Stimulated activated naive CD8-positive, alpha-beta T cell treated with anti-CD3 and anti-CD28 coated beads, Interleukin-15, Interleukin-2, amounts not matched to agents 100 ng/mL and 50 ng/mL, for 24 hours (primary cell): ENCODE measurements around the gene KRTAP4-7.
A peak's percentile ranks its signal among the peaks of the same experiment; 100 is the strongest.
"Not testable (repeated sequence)": the region's sequence is repeated elsewhere in the genome, so short reads cannot be mapped to it uniquely, and the experiment has no call there.

Experiments used
- H3K27ac Mint-ChIP-seq: one replicate; pipeline ENCODE4 v1.8.0; 2021; ENCODE audit warnings: mild to moderate bottlenecking, mixed read lengths
- H3K27me3 Mint-ChIP-seq: one replicate; pipeline ENCODE4 v1.8.0; 2021; ENCODE audit warnings: mixed read lengths
- H3K36me3 Mint-ChIP-seq: one replicate; pipeline ENCODE4 v1.8.0; 2021; ENCODE audit warnings: low read depth, mixed read lengths
- H3K4me1 Mint-ChIP-seq: one replicate; pipeline ENCODE4 v1.8.0; 2021; ENCODE audit warnings: low read depth, mixed read lengths
- H3K4me3 Mint-ChIP-seq: one replicate; pipeline ENCODE4 v1.8.0; 2021; ENCODE audit warnings: mild to moderate bottlenecking, mixed read lengths
- H3K9me3 Mint-ChIP-seq: one replicate; pipeline ENCODE4 v1.8.0; 2021; ENCODE audit warnings: mixed read lengths

Gene KRTAP4-7

DNA sequence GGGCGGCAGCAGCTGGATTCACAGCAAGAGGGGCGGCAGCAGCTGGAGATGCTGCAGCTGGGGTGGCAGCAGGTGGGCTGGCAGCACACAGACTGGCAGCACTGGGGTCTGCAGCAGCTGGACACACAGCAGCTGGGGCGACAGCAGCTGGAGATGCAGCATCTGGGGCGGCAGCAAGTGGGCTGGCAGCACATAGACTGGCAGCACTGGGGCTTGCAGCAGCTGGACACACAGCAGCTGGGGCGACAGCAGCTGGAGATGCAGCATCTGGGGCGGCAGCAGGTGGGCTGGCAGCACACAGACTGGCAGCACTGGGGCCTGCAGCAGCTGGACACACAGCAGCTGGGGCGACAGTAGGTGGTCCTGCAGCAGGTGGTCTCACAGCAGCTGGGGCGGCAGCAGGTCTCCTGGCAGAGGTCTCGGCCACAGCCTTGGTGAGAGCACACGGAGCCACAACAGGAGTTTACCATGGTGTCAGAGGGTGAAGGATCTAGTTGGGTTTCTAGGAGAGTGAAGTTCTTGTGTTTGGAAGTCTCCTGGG is 34.0 kb downstream of the KRTAP4-7 start, which contains the start of gene KRTAP4-11:
KRTAP4-11 (minus strand) TSS at position 528 of the 541 bp plus-strand sequence; CDS start at position 470, 58 bp downstream.
- not testable (repeated sequence) for H3K4me3 Mint-ChIP-seq, H3K9me3 Mint-ChIP-seq, H3K27me3 Mint-ChIP-seq, H3K27ac Mint-ChIP-seq, H3K36me3 Mint-ChIP-seq
- H3K4me1 Mint-ChIP-seq, result peaks cover 32% of the 10 kb centered on the region

DNA sequence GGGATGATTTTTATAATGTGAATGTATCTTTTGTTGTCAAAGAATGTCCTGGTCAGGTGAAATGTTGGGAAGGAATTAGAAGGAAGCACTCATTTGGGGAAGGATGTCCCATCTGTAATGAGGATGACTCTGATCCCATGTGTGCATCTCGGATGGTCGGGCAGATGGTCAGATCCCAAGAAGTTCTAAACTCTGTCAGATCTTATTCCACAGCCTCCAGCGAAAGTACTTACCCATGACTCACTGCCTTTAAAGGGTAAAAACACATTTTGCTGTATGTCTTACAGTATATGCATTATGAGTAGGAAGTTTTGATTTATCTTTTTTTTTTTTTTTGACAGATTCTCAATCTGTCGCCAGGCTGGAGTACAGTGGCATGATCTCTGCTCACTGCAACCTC is 34.8 kb downstream of the KRTAP4-7 start:
- peaks cover 39% of the 10 kb centered on the region for H3K4me1 Mint-ChIP-seq
- no peak overlapping the region for H3K4me3 Mint-ChIP-seq
- no peak overlapping the region for H3K27ac Mint-ChIP-seq
- H3K9me3 Mint-ChIP-seq, result no peaks in the 10 kb centered on the region
- H3K27me3 Mint-ChIP-seq, result no peaks in the 10 kb centered on the region
- no peaks in the 10 kb centered on the region for H3K36me3 Mint-ChIP-seq

DNA sequence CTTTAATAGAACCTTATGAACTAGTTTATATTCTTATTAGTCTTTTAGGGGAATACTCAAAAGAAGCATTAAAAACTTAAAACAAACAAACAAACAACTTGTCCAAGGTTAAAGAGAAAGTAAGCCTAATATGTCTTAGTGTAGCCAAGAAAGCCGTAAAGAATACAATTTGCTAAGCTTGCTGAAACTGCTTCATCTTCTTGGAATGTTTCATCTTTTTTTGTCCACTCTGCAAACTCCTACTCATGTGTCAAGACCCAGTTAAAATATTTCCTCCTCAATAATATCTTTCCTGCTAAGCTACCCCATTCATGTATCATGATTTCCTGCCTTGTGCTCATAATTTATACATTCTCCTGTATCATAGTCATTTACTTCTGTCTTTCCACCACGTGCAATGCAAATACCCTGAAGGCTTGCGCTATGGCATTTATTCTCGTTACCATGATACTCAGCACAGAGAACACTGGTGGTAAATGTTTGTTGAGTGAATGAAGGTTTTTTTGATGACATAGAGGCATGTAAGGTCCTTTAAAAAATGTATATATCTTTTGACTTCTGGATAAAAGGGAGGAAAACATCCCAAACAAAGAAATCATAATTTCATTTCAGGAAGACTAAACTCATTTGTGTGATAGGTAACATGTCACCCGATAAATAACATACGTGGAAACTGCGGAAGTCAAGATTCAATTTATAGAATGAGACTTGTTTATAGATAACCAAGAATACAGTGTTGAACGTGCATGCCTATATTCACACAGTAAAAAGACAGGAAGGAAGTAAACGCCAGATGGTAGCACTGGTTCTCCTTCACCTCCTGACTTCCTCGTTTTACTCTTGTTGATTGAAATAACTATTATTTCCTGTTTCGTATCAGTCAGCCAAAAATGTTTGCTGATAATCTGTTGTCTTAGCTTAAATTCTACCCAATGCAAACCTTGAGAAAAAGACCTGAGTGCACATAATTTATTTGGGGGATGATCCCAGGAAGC is 36.0 kb downstream of the KRTAP4-7 start:
- not testable (repeated sequence) for H3K9me3 Mint-ChIP-seq, H3K36me3 Mint-ChIP-seq, H3K27me3 Mint-ChIP-seq
- peak overlapping the region; percentile 40 for H3K4me3 Mint-ChIP-seq
- peaks cover 51% of the 10 kb centered on the region for H3K4me1 Mint-ChIP-seq
- H3K27ac Mint-ChIP-seq, result peak overlapping the region; percentile 67

DNA sequence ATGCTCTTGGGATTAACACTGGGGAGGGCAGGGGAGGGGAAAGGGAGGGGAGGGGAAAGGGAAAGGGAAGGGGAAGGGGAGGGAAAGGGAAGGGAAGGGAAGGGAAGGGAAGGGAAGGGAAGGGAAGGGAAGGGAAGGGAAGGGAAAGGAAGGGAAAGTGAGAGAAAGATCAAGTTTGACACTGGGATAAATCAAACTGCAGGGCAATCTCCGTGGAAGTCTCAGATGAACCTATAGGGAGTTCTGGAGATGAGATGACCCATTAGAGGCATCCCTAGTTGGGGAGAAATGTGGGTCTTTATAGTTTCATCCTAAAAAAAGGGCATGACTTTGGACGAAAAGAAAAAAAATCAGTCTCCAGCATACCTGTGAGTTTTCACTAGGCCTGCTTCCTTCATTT is 37.8 kb downstream of the KRTAP4-7 start:
- no peak overlapping the region for H3K4me3 Mint-ChIP-seq
- H3K27ac Mint-ChIP-seq, result no peak overlapping the region
- H3K4me1 Mint-ChIP-seq, result peaks cover 60% of the 10 kb centered on the region
- no peaks in the 10 kb centered on the region for H3K27me3 Mint-ChIP-seq
- no peaks in the 10 kb centered on the region for H3K36me3 Mint-ChIP-seq
- H3K9me3 Mint-ChIP-seq, result no peaks in the 10 kb centered on the region

DNA sequence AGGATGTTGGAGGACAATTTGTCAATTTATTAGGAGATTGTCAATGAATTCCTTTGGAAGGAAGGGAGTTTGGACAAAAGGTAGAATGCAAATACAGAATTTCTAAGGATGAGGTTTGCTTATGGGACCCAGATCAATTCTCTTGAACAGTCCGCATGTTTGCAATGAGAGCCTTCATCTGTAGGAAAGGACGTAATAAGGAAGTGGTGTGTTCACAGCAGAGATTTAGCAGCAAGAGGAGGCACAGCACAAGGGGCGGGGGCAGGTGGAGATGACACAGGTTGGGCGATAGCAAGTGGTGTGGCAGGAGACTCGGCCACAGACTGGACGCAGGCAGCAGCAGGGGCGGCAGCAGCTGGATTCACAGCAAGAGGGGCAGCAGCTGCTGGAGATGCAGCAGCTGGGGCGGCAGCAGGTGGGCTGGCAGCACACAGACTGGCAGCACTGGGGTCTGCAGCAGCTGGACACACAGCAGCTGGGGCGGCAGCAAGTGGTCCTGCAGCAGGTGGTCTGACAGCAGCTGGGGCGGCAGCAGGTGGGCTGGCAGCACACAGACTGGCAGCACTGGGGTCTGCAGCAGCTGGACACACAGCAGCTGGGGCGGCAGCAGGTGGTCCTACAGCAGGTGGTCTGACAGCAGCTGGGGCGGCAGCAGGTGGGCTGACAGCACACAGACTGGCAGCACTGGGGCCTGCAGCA is 39.5 kb downstream of the KRTAP4-7 start:
- H3K36me3 Mint-ChIP-seq, H3K27ac Mint-ChIP-seq, H3K9me3 Mint-ChIP-seq, H3K4me3 Mint-ChIP-seq, H3K27me3 Mint-ChIP-seq: not testable (repeated sequence)
- H3K4me1 Mint-ChIP-seq, result peaks cover 54% of the 10 kb centered on the region

DNA sequence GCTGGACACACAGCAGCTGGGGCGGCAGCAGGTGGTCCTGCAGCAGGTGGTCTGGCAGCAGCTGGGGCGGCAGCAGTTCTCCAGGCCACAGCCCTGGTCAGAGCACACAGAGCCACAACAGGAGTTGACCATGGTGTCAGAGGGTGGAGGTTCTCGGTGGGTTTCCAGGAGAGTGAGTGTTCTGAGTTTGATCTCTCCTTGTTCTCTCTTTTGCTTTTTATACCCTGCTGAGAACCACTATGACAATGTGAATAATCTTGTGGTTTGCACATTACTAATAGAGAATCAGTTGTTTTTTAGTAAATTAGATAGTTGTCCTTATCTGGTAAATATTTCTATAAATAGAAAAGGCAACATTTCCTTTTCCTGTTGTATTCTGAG is 40.0 kb downstream of the KRTAP4-7 start, which contains the start of gene KRTAP4-12:
KRTAP4-12 (minus strand) TSS at position 192 of the 381 bp plus-strand sequence; CDS start at position 132, 60 bp downstream.
- peaks cover 51% of the 10 kb centered on the region for H3K4me1 Mint-ChIP-seq
- not testable (repeated sequence) for H3K27me3 Mint-ChIP-seq, H3K4me3 Mint-ChIP-seq, H3K9me3 Mint-ChIP-seq, H3K36me3 Mint-ChIP-seq, H3K27ac Mint-ChIP-seq

DNA sequence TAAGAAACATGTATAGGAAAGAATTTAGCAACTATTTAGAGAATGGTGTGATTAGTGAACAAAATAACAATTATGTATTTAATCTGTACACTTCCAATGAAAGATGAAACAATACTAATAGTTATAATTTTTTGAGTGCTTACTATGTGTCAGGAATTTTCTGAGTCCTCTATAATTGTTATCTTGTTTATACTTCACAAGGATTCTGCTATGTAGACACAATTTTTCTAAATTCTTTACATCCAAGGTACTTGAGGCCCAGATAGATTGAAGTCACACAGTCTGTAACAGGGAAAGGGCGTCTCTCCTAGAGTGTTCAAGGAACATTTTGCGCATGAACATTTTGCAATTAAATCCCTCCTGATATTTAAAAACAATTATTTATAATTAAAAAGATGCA is 41.1 kb downstream of the KRTAP4-7 start:
- H3K9me3 Mint-ChIP-seq, result no peaks in the 10 kb centered on the region
- no peaks in the 10 kb centered on the region for H3K36me3 Mint-ChIP-seq
- H3K4me3 Mint-ChIP-seq, result no peak overlapping the region
- H3K4me1 Mint-ChIP-seq, result peaks cover 46% of the 10 kb centered on the region
- H3K27me3 Mint-ChIP-seq, result no peaks in the 10 kb centered on the region
- H3K27ac Mint-ChIP-seq, result no peak overlapping the region

DNA sequence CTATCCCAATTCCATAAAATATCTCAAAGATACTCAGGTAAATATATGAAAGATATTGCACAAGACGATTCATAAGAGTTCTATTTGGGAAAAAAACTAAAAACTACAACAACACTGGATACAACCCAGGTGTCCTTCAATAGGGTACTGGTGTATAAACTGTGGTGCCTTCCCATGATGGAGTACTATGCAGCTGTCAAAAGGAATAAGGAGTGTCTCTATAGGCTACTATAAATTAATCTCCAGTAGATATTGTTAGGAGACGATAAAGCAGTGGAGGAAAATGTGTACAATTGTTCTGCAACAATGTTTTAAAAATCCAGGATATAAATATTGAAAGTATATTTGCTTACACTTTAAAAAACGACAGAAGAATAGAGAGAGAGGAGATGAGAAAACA is 42.5 kb downstream of the KRTAP4-7 start:
- no peaks in the 10 kb centered on the region for H3K9me3 Mint-ChIP-seq
- H3K36me3 Mint-ChIP-seq, result no peaks in the 10 kb centered on the region
- peaks cover 37% of the 10 kb centered on the region for H3K4me1 Mint-ChIP-seq
- H3K4me3 Mint-ChIP-seq, result no peak overlapping the region
- no peak overlapping the region for H3K27ac Mint-ChIP-seq
- H3K27me3 Mint-ChIP-seq, result no peaks in the 10 kb centered on the region

DNA sequence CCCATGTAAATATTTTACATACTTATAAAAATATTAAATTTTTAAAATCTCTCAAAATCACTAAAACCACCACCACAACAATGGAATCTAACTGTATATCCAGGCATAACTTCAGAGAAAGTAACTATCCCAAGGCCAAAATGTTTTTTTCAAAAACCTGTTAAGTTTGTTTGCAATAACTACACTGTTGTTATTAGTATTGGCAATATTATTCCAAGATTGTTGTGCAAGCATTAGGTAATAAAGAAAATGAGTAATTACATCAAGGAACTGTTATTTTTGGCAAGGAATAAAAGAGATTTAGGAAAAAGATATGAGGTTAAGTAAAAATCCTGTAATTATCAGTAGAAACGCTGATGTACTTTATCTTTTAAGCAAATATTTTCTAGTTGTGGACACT is 43.4 kb downstream of the KRTAP4-7 start:
- Mint-ChIP-seq H3K36me3 (no peaks in the 10 kb centered on the region), H3K27ac (no peak overlapping the region), H3K9me3 (no peaks in the 10 kb centered on the region), H3K4me1 (peaks cover 46% of the 10 kb centered on the region), H3K4me3 (no peak overlapping the region), H3K27me3 (no peaks in the 10 kb centered on the region)

DNA sequence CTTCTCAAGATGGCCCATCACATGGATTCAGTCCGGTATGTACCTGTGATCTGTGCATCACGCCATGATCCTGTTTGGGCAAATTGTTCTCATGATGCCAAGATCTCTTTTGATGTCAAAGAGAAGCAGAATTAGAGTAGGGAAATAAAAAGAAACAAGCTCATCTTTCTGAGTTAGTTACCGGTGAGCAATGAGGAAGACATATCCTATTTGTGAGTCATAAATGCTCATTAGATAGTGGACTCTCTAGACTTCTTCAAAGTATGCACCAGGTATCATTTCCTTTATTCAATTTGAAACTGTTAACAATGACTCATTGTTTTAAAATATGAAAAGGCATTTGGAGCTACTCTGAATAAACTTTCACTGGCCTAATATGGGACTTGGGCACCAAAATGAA is 48.0 kb downstream of the KRTAP4-7 start:
- no peaks in the 10 kb centered on the region for H3K36me3 Mint-ChIP-seq
- peaks cover 2% of the 10 kb centered on the region for H3K9me3 Mint-ChIP-seq
- H3K27ac Mint-ChIP-seq, result no peak overlapping the region
- peaks cover 23% of the 10 kb centered on the region for H3K4me1 Mint-ChIP-seq
- H3K27me3 Mint-ChIP-seq, result no peaks in the 10 kb centered on the region
- no peak overlapping the region for H3K4me3 Mint-ChIP-seq

DNA sequence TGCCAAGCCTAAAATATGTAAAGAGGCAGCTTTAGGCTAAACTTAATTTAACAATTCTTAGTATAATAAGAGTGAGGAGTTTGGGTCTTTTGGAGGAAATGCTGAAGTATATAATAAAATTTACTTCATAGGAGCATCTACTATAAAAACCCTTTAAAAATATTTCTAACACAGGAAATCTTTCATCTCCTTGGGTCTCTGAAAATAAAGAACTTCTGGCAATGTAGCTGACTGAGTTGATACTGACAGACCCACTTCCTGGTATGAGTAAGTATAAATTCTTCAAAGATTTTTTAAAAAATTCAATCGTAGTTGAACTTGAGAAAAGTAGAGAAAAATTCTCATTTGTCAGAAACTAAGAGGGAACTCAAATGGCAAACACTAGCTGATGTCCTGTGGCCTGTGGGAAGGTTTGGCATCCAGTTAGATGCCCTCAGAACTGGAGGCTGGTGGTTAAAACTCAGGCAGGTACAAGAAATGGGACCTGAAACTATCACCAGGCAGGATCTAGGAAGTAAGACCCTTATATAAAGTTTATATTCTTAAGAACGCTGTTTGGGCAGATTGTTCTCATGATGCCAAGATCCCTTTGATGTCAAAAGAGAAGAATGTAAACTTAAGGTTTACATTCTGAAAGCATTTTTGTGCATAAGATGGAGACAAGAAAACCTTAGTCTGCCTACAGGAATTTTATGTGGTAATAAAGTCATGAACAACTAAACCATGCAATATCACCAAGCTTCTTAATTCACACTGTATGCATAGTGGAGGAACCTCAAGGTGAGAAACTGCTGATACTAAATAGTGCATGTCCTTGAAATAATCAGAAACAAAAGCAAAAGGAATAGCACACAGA is 50.2 kb downstream of the KRTAP4-7 start:
- Mint-ChIP-seq H3K4me1 (peaks cover 23% of the 10 kb centered on the region), H3K36me3 (no peaks in the 10 kb centered on the region), H3K27me3 (no peaks in the 10 kb centered on the region), H3K27ac (no peak overlapping the region), H3K9me3 (peaks cover 9% of the 10 kb centered on the region), H3K4me3 (no peak overlapping the region)
